ENCODE measurements around the gene CDPF1. TPM values are rescaled to one million over a fixed set of nuclear protein-coding genes. Genes with fewer than 3 reads are reported as not detected.

The CDPF1 gene
- total RNA-seq, 1 experiment from 2014 or later, result 16.3 TPM

- intact Hi-C loops (cut with micrococcal nuclease), result no loop called here
- Histone ChIP-seq H3K79me2 (ENCODE audit: insufficient read depth, low read length) (no peaks in the 10 kb centered on the region), H3K4me1 (ENCODE audit: control insufficient read depth in 1 of 2, insufficient read depth in 2 of 2, low read length in 2 of 2) (no peaks in the 10 kb centered on the region), H3K9ac (ENCODE audit: low read length) (no peak overlapping the region), H3K27ac (ENCODE audit: low read depth, low read length) (no peak overlapping the region; the same call in 1 of the 2 replicates), H3K36me3 (ENCODE audit: control insufficient read depth in 1 of 2, insufficient read depth in 2 of 2, low read length in 2 of 2) (peaks cover 23 to 36% of the 10 kb centered on the region in 2 experiments), H4K20me1 (ENCODE audit: insufficient read depth) (no peaks in the 10 kb centered on the region), H3K4me2 (ENCODE audit: low read length) (no peak overlapping the region), H2AFZ (ENCODE audit: low read depth, low read length, poor library complexity, severe bottlenecking) (no peak overlapping the region), H3K9me3 (ENCODE audit: control insufficient read depth in 1 of 2, insufficient read depth in 1 of 2, low read depth in 1 of 2, low read length in 2 of 2) (peaks cover 0 to 5% of the 10 kb centered on the region in 2 experiments; a peak in 1 of 4 replicates), H3K9me2 (ENCODE audit: insufficient read depth) (no peaks in the 10 kb centered on the region), H3K27me3 (ENCODE audit: insufficient read depth, low read length) (no peaks in the 10 kb centered on the region), H3K4me3 (replicated peaks in 1 of 2; ENCODE audit: low read depth in 1 of 2, low read length in 2 of 2) (no peak overlapping the region)
- no TSS peak for BruUV-seq (replicated peaks)
- CTCF ChIA-PET, result no interaction called here
- TF ChIP-seq ZFX (IDR thresholded peaks at IDR 0.05) (no peak), REST (IDR thresholded peaks at IDR 0.05; ENCODE audit: low read depth) (no peak), SRF (IDR thresholded peaks at IDR 0.05; ENCODE audit: low read depth) (no peak), YY1 (IDR thresholded peaks at IDR 0.05; ENCODE audit: extremely low read depth, insufficient replicate concordance, low read depth, low read length) (no peak), EZH2phosphoT487 (IDR thresholded peaks at IDR 0.05; ENCODE audit: borderline replicate concordance) (no peak), CBX3 (IDR thresholded peaks at IDR 0.05; ENCODE audit: low read depth) (no peak), JUND (IDR thresholded peaks at IDR 0.05) (no peak), CEBPB (IDR thresholded peaks at IDR 0.05; ENCODE audit: low read depth) (no peak)
- POLR2A ChIA-PET, result no interaction called here
- RAD21 ChIA-PET (ENCODE audit: low non-redundant PET in 1 of 2, low total read pairs in 2 of 2, uncharacterized antibody in 2 of 2, unreplicated experiment in 2 of 2), result no interaction called here
- ATAC-seq, result no peak
- DNase-seq (ENCODE audit: low read depth, low spot score), result no peak
Measured at GRCh38 chr22:46278656-46279645, 28.9 kb upstream of the CDPF1 start.

All from HCT116 (cell line).